Measurements from ENCODE around the gene COBL.
"Not testable (repeated sequence)": the region's sequence is repeated elsewhere in the genome, so short reads cannot be mapped to it uniquely, and the experiment has no call there.

The COBL gene

DNA sequence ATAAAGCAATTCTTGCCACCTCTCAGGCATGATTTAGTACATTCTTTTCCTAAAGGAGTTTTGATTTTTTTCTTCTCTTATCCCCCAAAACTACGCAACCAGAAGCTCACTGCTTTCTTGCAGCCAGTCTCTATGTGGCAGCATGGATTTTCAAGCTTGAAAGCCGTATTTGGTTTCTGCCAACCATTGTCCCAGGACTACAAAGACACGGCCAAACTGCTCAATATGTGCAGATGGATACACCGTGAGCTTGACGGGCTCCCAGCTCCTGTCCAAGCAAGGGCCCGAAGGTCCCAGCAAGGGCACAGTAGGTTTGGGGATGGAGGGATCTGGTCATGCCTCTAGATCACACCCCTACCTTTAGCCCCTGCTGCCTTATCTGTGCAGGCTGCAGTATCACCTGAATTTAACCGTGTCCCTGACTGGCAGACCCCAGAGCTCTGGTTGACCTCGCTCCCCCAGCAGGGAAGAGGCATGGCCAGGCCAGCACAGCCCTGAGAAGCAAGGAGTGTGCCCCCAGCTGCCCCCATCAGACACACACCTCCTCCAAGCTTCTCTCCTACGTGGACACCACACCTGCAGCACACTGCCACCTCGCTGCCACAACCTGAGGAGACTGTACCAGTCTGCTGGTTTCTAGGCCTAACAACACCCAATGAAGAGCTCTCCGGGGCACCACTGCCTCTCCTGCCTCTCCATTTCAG lies 86.8 kb downstream of the COBL start:
- DNase-seq (ENCODE audit: low spot score), result peak; percentile 80

DNA sequence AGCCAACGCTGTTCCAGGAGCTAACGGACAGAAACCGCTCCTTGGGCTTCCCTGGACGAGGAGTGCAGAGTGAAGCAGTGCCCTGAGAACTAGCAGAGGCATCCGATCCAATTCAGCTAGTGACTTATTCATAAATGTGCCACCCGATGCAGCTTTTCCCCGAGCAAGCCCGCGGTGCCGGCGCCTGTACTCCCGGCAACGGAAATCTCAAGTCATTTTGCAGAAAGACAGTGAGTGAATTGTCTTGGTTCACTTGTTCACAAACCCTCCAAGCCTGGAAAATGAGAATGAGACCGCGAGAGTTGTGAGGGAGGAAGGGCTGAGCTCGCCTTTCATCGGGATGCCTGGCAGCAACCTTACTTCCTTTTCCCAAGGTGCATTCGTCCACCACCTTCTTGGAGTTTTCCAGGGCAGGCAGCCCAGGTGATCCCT lies 87.5 kb downstream of the COBL start:
- DNase-seq (ENCODE audit: low spot score), result no peak

DNA sequence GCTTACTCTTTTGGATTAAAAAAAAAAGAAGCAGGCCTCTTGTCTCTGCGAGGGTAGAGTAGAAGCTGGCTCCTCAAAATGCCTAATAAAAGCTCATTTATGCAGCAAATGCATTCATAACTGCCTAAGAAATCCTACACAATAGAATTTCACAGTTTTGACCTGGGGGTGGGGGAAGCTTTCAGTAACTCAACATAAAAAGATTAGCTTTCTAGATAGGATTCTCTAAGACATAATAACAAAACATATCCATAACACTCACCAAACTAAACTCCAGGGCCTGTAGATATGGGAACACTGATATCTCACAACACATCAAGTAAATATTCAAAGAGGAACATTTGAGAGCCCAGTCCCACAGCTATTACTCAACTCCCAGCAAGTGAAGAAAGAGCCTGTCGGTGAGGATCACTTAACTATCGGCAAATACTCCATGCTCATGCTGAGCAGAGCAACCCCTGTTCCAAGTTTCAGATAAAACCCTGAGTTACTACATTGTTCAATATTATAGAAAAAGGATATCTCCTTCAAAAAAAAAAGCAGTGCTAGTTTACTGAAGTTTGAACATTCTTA lies 88.1 kb downstream of the COBL start:
- DNase-seq (ENCODE audit: low spot score), result no peak

DNA sequence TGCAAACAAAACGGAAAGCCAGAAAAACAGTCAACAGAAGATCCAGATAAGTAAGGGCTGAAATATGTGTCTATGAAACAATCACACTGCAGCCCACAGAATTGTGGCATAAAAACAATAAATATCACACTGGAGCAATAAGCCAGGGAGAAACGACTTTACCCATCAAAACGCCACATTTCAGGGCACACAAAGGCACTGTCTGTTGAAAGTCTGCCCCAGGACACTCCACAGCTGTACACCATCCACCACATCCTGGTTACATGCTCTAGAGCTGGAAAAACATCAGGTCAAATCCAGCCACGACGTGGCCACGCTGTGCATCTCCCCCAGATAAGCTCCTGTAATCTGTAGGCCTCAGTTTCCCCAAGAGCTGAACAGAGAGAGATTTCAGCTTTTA lies 88.7 kb downstream of the COBL start:
- DNase-seq (ENCODE audit: low spot score), result no peak

DNA sequence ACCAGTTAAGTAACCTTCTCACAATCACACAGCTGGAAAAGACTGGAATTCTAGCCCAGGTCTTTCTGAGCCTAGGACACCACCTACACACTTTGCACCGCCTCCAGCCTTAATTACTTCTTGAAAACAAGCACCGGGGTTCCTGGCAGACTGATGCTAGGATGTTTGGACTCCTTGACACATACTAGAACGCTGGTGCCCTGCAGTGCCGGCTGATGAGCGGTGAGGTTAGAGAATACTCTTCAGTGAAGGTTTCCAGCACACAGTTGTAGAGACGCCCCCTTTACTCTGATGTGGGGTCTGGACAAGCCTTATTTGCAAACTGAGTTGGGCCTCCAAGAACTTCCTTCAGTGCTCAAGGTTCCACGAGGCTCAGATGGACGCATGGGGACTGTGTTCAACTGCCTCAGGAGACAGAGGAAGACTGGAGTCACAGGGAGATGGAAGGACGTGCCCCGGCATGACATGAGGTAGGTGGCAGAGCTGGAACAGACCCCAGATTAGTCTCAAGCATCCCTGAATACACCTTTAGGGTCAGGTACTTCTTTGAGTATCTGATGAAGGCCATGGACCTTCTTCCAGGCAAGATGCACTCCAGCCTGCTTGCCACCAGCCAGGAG lies 89.6 kb downstream of the COBL start:
- DNase-seq (ENCODE audit: low spot score), result no peak

DNA sequence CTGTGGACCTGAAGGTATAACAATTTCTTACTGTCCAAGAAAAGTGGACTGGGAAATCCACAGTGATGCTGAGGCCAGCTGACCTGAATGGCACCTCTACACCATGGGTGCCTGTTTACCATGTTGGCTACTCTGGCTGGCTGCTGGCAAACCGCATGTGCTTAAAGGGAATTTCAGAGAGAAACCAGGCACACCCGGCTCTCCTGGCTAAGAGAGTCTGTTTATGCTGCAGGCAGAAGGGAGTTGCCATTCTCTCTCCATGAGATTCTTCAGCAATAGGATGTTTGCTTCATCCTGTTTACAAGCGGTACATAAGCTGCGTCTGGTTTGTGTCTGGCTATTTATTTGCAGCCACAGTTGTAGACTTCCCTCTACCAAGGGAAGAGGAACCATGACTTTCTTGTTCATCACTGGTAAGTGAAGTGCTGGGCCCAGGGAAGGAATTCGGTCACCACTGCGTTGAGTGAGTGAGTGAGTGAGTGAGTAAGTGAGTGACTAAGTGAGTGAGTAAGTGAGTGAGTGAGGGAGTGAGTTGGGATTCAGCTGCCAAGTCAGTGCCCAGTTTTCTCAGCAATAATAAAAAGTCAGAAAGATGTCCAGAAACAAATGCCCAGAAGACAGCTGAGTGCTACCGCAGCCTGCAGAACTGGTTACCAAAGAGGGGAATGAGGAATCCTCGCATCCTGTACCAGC lies 90.4 kb downstream of the COBL start:
- DNase-seq (ENCODE audit: low spot score), result peak; percentile 48

DNA sequence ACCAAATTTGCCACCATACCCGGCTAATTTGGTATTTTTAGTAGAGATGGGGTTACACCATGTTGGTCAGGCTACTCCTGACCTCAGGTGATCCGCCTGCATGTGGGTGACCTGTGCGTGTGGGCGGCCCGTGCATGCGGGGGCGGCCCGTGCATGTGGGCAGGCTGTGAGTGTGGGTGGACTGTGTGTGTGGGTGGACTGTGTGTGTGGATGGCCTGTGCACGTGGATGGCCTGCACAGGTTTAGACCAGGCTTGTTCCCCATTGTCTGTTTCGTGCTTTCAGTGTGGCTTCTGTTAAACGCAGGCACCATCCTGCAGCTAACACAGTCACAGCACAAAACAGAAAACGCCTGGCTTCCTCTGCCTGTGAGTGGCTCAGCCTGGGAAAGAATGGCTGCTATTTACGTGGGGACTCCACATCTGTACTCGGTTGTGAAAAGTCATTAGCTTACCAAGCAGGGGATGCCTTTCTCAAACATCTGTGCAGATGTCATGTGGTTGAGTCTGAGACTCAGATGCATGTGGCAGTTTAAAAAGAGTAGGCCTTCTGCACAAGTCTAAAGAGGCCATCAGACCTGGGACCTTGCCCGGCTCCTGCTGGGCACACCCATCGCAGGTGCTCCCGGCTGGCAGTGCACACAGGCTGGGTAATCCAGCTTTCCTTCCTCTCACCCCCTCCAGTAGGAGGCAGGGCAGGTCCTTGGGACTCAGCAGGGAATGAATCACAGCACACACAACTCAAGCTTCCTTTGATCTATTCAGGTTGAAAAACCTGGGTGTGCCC lies 91.6 kb downstream of the COBL start:
- DNase-seq (ENCODE audit: low spot score), result no peak

DNA sequence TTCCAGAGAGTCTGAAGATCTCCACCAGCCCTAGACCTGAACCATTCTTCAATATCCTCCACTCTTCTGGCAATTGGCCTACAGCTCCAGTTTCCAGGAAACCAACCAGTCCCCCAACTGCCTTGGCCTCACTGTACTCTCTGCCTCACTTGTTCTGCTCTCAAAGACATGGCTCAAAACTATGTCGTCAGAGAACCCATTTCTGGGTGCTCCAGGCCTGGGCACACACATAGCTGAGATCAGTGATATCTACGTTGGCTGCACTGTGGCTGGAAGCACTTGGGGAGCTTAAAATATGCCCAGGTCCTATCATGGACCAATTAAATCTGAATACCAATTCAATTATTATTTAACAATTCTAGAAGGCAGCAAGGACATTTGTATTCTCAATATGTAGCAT lies 93.1 kb downstream of the COBL start:
- no peak for DNase-seq (ENCODE audit: low spot score)

DNA sequence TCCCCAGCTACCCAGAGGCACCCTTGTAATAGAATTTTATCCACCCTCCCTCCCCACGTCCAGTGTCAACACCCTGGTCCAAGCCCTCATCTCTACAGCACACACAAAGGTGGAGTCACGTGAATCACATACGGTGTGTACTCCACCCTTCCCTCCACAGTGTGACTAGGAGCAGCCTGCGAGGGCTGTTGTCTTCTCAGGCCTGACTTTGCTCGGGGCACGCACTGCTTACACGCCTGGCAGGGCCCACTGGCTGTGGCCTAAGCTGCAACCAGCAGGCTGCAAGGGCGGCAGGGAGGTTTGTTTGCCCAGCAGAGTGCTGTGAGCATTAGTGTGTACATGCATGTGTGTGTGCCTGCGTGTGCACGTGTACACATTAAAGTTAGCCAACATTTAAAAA lies 93.7 kb downstream of the COBL start:
- no peak for DNase-seq (ENCODE audit: low spot score)

DNA sequence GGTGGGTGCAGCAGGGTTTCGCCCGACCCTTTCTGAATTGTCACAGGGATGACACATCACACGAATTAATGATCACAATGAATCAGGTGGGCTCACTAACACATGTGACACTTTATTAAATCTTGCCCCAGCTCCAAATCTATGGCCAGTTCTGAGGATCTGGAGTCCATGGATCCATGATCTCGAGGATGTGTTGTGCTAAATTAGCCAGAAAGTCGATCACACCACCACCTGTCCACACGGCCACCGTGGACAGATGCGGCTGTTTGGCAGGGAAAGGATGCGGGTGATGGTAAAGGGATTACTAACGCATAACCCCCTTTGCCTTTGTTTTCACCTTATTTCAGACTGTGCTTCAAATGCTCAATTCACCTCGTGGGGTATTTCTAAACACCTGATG lies 96.4 kb downstream of the COBL start:
- DNase-seq (ENCODE audit: low spot score), result no peak

DNA sequence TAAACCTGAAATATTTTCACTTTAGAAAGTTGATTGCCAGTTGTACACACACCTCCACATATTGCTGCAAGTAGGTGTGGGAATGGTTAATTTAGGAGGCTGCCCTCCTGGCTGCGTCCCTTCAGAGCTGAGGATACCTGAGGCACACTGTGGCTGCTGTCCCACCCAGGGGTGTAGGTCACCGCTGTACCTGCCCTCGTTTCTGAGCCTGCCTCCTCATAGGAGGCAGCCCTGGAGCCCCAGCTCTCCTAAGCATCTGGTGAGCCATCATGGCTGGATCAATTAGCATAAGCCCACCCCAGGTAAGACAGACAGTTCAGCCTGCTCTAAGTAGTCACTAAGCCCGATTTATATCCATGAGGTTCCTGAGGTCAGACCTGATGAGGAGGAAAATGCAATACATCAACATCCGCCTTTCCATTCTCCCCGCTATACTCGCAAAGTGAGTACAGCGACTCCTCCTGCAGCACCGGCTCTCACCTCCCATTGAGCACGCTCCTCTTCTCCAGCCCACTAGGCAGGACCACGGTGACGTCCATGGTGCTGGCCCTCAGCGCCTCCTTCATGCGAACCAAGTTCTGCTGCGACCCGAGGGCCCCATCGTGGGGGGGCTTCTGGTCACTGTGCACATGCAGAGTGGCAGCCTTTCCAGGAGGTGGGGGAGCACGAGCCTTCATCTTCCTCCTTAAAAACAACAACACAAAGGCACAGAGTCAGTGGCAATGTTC lies 97.2 kb downstream of the COBL start:
- DNase-seq (ENCODE audit: low spot score), result no peak

DNA sequence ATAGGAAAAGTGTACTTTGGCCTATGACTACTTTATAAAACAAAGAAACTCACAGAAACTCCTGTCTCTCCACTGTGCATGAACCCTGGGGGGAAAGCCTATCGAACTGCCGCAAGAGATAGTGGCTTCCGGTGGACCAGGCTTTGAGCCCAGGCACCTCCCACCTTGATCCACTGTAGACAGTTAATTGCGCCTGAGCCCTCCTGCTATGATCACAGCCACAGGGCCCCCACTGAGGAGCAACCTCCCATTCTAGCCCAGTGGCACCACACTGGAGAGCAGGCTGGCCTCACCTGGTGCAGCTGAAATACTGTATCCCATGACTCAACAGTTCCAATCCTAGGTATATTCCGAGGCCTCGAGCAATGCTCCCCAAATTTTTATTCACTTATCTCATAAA lies 98.8 kb downstream of the COBL start:
- DNase-seq (ENCODE audit: low spot score), result no peak

DNA sequence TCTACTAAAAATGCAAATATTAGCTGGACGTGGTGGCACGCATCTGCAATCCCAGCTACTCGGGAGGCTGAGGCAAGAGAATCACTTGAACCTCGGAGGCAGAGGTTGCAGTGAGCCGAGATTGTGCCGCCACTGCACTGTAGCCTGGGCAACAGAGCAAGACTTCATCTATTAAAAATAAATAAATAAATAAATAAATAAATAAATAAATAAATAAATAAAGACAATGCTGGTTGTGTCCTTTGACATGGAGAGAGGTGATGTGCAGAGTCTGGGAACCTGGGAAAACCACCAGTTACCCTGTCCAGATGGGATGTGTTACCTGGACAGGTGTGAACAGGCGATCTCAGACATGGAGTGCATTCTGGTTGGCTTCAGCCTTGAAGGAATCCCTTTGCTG lies 102.5 kb downstream of the COBL start:
- no peak for DNase-seq (ENCODE audit: low spot score)

DNA sequence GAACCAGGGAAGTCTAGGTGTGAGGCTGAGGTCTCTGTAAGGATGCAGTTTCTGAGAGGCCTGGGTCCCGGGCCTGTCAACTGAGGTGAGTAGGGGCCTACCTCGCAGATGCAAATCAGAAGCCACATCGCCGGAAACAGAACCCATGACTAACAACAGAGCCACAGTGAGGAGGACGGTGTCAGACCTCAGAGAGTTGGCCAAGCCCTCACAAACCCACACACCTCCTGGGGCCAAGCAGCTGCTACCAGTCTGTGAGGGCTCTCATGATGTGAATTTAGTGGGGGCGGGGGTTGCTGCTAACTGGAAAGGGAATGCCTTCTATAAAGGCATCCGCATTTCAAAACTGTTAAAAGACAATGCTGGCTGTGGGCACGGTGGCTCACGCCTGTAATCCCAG lies 103.0 kb downstream of the COBL start:
- peak; percentile 62 for DNase-seq (ENCODE audit: low spot score)

DNA sequence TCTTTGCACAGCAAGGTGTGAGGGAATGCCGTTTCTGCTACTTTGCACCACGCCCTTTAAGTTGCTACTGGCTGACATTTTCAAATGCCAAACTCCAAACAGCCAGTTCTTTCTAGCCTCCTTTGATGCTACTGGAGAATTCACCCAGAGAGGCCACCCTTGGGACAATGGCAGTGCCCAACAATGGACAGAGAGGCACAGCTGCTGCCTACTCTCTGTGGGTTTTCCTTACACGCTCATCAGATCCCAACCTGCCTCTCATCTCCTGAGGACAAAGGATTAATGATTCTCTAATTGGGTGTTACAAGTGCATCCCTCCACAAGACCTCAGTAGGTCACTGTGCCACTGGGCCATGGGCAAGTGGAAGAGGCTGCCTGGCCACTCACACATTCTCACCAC lies 105.8 kb downstream of the COBL start:
- no peak for DNase-seq (ENCODE audit: low spot score)

DNA sequence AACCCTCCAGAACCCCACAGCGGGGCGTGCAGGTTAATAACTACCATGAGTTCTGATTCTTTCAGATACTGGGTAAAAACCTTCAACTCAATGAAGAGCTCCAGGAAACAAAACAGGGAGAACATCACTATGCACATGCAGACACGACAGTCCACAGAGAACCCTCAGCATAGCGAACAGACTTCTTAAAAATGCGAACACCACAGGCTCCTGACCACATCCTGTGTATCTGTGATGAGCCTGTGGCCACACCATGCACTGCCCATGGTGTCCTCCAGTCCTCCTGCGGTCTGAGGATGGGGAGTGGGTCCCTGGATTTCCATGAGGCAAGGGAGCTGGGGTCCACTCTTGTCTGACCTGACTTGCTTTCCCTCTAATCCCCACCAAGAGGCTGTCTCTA lies 107.2 kb downstream of the COBL start:
- no peak for DNase-seq (ENCODE audit: low spot score)

DNA sequence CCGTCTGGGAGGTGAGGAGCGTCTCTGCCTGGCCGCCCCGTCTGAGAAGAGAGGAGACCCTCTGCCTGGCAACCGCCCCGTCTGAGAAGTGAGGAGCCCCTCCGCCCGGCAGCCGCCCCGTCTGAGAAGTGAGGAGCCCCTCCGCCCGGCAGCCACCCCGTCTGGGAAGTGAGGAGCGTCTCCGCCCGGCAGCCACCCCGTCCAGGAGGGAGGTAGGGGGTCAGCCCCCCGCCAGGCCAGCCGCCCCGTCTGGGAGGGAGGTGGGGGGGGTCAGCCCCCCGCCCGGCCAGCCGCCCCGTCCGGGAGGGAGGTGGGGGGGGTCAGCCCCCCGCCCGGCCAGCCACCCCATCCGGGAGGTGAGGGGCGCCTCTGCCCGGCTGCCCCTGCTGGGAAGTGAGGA lies 108.5 kb downstream of the COBL start:
- DNase-seq (ENCODE audit: low spot score), result not testable (repeated sequence)

DNA sequence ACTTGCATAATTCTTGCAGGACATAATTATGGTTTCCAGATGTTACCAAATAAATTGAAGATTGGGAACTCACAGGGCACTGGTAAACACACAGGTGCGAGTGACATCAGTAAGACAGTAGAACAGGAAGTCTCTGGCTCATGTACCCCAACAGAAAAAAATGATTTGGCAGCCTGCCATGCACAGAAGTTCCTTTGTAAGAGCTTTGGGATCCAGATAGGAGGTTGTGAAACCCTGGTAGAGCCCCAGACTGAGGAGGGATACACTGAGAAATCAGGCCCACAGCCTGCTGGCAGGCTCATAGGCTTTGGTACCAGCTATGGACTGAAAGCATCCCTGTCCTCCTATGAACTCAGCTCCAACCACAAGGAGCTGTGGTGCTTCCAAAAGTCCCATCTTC lies 118.0 kb downstream of the COBL start:
- no peak for DNase-seq (ENCODE audit: low spot score)

DNA sequence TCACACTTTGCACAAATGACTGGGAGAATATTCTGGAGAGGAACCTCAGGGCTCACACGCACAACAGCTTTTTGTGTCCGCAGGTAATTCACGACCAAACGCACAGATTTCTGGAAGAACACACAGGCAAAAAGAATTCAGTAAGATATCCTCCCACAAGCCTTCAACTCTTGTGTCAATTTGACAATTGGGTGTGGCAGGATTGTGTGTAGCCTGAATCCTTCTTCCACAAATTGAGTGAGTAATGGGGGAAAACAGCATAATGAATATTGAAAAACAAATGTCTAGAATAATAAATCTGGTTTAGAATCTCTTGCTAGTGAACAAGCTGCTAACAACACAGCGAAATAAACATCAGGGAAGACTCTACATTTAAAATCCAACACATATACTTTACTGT lies 125.6 kb downstream of the COBL start:
- no peak for DNase-seq (ENCODE audit: low spot score)

DNA sequence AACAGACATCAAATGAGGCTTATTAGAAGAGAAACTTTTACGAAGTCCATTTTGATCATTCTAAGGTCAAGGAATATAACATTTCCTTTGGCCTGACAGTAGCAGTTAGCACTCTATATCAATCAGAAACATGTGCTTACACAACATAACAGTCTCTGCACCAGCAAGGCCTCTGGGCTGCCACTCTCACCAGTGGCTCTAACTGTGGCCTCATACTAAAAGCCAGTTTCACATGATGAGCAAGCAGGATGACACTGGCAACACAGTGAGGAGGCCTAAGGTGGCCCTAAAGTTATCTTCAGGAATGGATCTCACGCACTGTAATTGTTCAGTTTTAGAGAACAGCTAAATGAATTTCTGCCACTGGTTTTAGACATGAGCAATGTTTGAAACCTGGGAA lies 126.8 kb downstream of the COBL start:
- no peak for DNase-seq (ENCODE audit: low spot score)

DNA sequence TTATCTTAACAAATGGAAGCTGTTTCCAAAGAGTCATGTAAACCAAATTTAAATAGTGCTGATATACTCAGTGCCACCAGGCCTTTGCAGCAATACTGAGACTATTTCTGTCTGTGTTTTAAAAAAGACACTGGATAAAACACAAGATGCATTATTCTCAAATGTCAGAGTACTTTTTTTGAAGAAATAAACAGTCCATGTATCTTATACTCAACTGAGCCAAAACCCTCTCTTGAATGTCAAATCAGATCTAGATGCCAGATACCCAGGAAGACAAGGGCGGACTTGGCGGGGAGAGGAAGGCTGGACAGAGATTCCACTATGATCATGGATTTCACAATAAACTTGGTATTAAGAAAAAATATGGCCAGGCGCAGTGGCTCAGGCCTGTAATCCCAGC lies 127.6 kb downstream of the COBL start:
- DNase-seq (ENCODE audit: low spot score), result peak; percentile 21

DNA sequence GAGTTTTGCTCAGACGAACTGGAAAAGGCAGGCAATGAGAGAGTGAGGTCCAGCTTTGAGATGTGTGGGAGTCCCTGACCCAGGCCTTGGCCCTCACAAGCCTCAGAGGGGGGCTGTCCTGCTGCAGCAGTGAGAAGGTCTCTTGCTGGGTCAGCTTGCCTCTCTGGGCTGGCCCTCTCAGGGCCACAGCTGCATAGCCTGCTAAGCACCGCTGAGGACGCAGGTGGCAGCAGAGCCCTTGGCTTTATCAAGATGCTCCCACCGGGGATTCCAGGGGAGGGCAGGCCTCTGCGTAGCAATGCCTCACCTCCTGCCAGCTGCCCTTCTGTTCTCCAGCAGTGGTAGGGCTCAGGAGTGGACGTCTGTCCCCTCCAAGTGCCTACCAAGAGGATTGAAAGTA lies 128.7 kb downstream of the COBL start:
- peak; percentile 81 for DNase-seq (ENCODE audit: low spot score)

All from cerebellar cortex (tissue), 1 donor.